Breast epithelium (tissue), 4 donors: ENCODE results near the gene POLA2. TPM values are rescaled to one million over a fixed set of nuclear protein-coding genes. Genes with fewer than 3 reads are reported as not detected.
A peak's percentile ranks its signal among the peaks of the same experiment; 100 is the strongest.

Experiments used
- DNase-seq, 2 donors: peaks; one replicate each; pipeline ENCODE4 v3.0.0-alpha.2; 2019; ENCODE audit warnings: low spot score in 2 of 2
- H3K27ac ChIP-seq, 2 donors: fragments of 200-600 bp; sonication (generic) in 1 of 2; one replicate each; pipeline ENCODE4 v1.5.1; 2016 to 2019; ENCODE audit warnings: mild to moderate bottlenecking in 1 of 2
- H3K27me3 ChIP-seq, 2 donors: fragments of 200-600 bp; sonication (generic) in 1 of 2; one replicate each; pipeline versions ENCODE4 v1.5.1 to v1.6.0; 2017 to 2019; ENCODE audit warnings: control low read depth in 1 of 2, mild to moderate bottlenecking in 1 of 2
- H3K36me3 ChIP-seq: fragments of 200-600 bp; one replicate; pipeline ENCODE4 v1.5.1; 2019
- H3K4me1 ChIP-seq, 2 donors: fragments of 200-600 bp; sonication (generic); one replicate each; pipeline ENCODE4 v1.5.1; 2016 to 2019; ENCODE audit warnings: control low read depth in 1 of 2
- H3K4me3 ChIP-seq, 3 donors: fragments of 200-600 bp; sonication (generic); 1 replicate in 2 of 3; 2 replicates in 1 of 3; pipeline ENCODE4 v1.5.1; 2016 to 2019; ENCODE audit warnings: mild to moderate bottlenecking in 3 of 3, moderate library complexity in 2 of 3
- H3K9me3 ChIP-seq, 2 donors: fragments of 200-600 bp; sonication (generic) in 1 of 2; one replicate each; pipeline ENCODE4 v1.5.1; 2016 to 2019; ENCODE audit warnings: control low read depth in 1 of 2
- CTCF ChIP-seq, 3 donors: fragments of 450-650 bp; IDR thresholded peaks; one replicate each; pipeline ENCODE4 v1.5.1; 2016 to 2017; ENCODE audit warnings: antibody characterized with exemption in 3 of 3, mild to moderate bottlenecking in 3 of 3, moderate library complexity in 3 of 3
- POLR2A ChIP-seq: fragments of 450-650 bp; IDR thresholded peaks from one replicate; pipeline ENCODE4 v1.6.1; 2016; ENCODE audit warnings: antibody characterized with exemption, mild to moderate bottlenecking, moderate library complexity
- POLR2AphosphoS5 ChIP-seq, 3 donors: sonication (generic); formaldehyde crosslinking; IDR thresholded peaks; one replicate each; pipeline ENCODE4 v1.6.1; 2017; ENCODE audit warnings: antibody characterized with exemption in 3 of 3
- intact Hi-C: fragments of 100-400 bp; cut with DNase I; formaldehyde crosslinking; loops from one replicate; pipeline ENCODE4 v1.15.1; 2023; ENCODE audit warnings: low total_unique reads
- total RNA-seq, 3 donors: library from RNA; depleted of rRNA; stranded (reverse); fragments of >200 nt; gene quantifications; one replicate each; pipeline ENCODE4 v1.1.0, GENCODE V29; 2016

Gene POLA2
- total RNA-seq, 3 donors from 2014 or later, result 6.4 to 17.9 (median 13.8) TPM

GRCh38 chr11:65334696-65335295 lies 73.0 kb downstream of the POLA2 start:
- peak overlapping the region; percentile 89 to 93 for H3K27ac ChIP-seq
- H3K4me3 ChIP-seq, result peak overlapping the region; percentile 82 to 95 (median 89)
- no peaks in the 10 kb centered on the region for H3K36me3 ChIP-seq
- H3K9me3 ChIP-seq, result no peaks in the 10 kb centered on the region
- peaks cover 0 to 17% of the 10 kb centered on the region in 2 donors for H3K4me1 ChIP-seq
- TF ChIP-seq POLR2A (no peak), CTCF (IDR thresholded peaks at IDR 0.05) (no peak), POLR2AphosphoS5 (IDR thresholded peaks at IDR 0.05) (no peak)
- intact Hi-C loops, result no loop called here
- H3K27me3 ChIP-seq, result no peaks in the 10 kb centered on the region
- DNase-seq, result no peak

GRCh38 chr11:65338676-65339075 lies 76.9 kb downstream of the POLA2 start:
- intact Hi-C loops, result no loop called here

GRCh38 chr11:65340226-65340625 lies 78.5 kb downstream of the POLA2 start:
- Histone ChIP-seq H3K36me3 (peaks cover 25% of the 10 kb centered on the region), H3K4me1 (peaks cover 0 to 8% of the 10 kb centered on the region in 2 donors), H3K9me3 (no peaks in the 10 kb centered on the region), H3K27ac (no peak overlapping the region), H3K27me3 (no peaks in the 10 kb centered on the region), H3K4me3 (no peak overlapping the region)
- no peak for DNase-seq
- TF ChIP-seq POLR2A (no peak), POLR2AphosphoS5 (IDR thresholded peaks at IDR 0.05) (no peak), CTCF (IDR thresholded peaks at IDR 0.05) (no peak)
- intact Hi-C loops, result no loop called here

More at GRCh38 chr11:65338676-65339075, 76.9 kb downstream of the POLA2 start:
- Histone ChIP-seq H3K4me1 (peaks cover 0 to 17% of the 10 kb centered on the region in 2 donors), H3K9me3 (no peaks in the 10 kb centered on the region), H3K27me3 (no peaks in the 10 kb centered on the region), H3K27ac (no peak overlapping the region), H3K4me3 (no peak overlapping the region), H3K36me3 (peaks cover 10% of the 10 kb centered on the region)
- no peak for DNase-seq
- TF ChIP-seq POLR2A (no peak), POLR2AphosphoS5 (IDR thresholded peaks at IDR 0.05) (no peak)

GRCh38 chr11:65341856-65342255 lies 80.1 kb downstream of the POLA2 start:
- Histone ChIP-seq H3K36me3 (peaks cover 39% of the 10 kb centered on the region), H3K27me3 (no peaks in the 10 kb centered on the region), H3K4me3 (no peak overlapping the region), H3K27ac (no peak overlapping the region), H3K9me3 (no peaks in the 10 kb centered on the region), H3K4me1 (no peaks in the 10 kb centered on the region)
- no peak for DNase-seq
- intact Hi-C loops, result no loop called here
- TF ChIP-seq POLR2A (no peak), CTCF (IDR thresholded peaks at IDR 0.05) (no peak), POLR2AphosphoS5 (IDR thresholded peaks at IDR 0.05) (no peak)

Other genes starting within 250 kb of the POLA2 start
- 100 to 1,000 TPM in 2 of 3 donors, 10 to 100 TPM in 1; 99.8 to 193 (median 154) TPM for gene ARL2, start 247.8 kb upstream of the POLA2 start, total RNA-seq
- gene SNX15, start 234.5 kb upstream of the POLA2 start, total RNA-seq, result 10 to 100 TPM; 17.0 to 22.7 (median 17.1) TPM
- gene SAC3D1, start 220.8 kb upstream of the POLA2 start, total RNA-seq, result 1 to 10 TPM; 7.5 to 9.2 (median 7.5) TPM
- 10 to 100 TPM; 15.5 to 28.8 (median 19.2) TPM for gene NAALADL1, start 203.4 kb upstream of the POLA2 start, total RNA-seq
- gene CDCA5, start 177.9 kb upstream of the POLA2 start, total RNA-seq, result 1 to 10 TPM in 1 of 3 donors, under 1 TPM in 2; 0.96 to 1.2 (median 0.98) TPM
- gene ZFPL1, start 177.7 kb upstream of the POLA2 start, total RNA-seq, result 10 to 100 TPM; 33.8 to 44.1 (median 44.0) TPM
- 100 to 1,000 TPM; 166 to 317 (median 218) TPM for gene VPS51, start 165.7 kb upstream of the POLA2 start, total RNA-seq
- gene TM7SF2, start 150.1 kb upstream of the POLA2 start, total RNA-seq, result 100 to 1,000 TPM in 1 of 3 donors, 10 to 100 TPM in 2; 38.8 to 189 (median 44.2) TPM
- gene ZNHIT2, start 144.3 kb upstream of the POLA2 start, total RNA-seq, result 10 to 100 TPM; 14.6 to 23.3 (median 20.3) TPM
- gene FAU, start 139.8 kb upstream of the POLA2 start, total RNA-seq, result 1,000 to 10,000 TPM in 1 of 3 donors, 100 to 1,000 TPM in 2; 786 to 1,230 (median 855) TPM
- 10 to 100 TPM; 66.2 to 92.6 (median 72.8) TPM for gene MRPL49, start 139.6 kb upstream of the POLA2 start, total RNA-seq
- 10 to 100 TPM; 25.8 to 31.7 (median 27.2) TPM for gene SYVN1, start 127.4 kb upstream of the POLA2 start, total RNA-seq
- gene SPDYC, start 91.7 kb upstream of the POLA2 start, total RNA-seq, result not detected
- gene CAPN1, start 80.0 kb upstream of the POLA2 start, total RNA-seq, result 100 to 1,000 TPM; 112 to 167 (median 140) TPM
- gene CDC42EP2, start 52.9 kb downstream of the POLA2 start, total RNA-seq, result 10 to 100 TPM; 11.3 to 20.8 (median 13.4) TPM
- 10 to 100 TPM; 30.7 to 44.8 (median 39.7) TPM for gene DPF2, start 71.9 kb downstream of the POLA2 start, total RNA-seq
- gene TIGD3, start 92.8 kb downstream of the POLA2 start, total RNA-seq, result 1 to 10 TPM in 1 of 3 donors, under 1 TPM in 1, not detected in 1; 0.29 to 1.3 TPM
- 1 to 10 TPM; 5.4 to 9.1 (median 6.6) TPM for gene SLC25A45, start 120.7 kb downstream of the POLA2 start, total RNA-seq
- 10 to 100 TPM; 22.9 to 57.0 (median 49.0) TPM for gene FRMD8, start 124.7 kb downstream of the POLA2 start, total RNA-seq
- gene NEAT1, start 160.8 kb downstream of the POLA2 start, total RNA-seq, result 100 to 1,000 TPM; 323 to 391 (median 351) TPM
- over 10,000 TPM; 14,217 to 22,312 (median 18,959) TPM for gene MALAT1, start 237.1 kb downstream of the POLA2 start, total RNA-seq